GM12892 (cell line): ENCODE measurements around the gene DTNBP1.

ENCODE experiments used
- POLR2A ChIP-seq: IDR thresholded peaks from 2 replicates; pipeline ENCODE4 v1.6.1; 2011; ENCODE audit warnings: low read depth, low read length, control low read depth
- POLR2AphosphoS5 ChIP-seq: IDR thresholded peaks from 2 replicates; pipeline ENCODE4 v1.6.1; 2011; ENCODE audit warnings: low read depth, low read length, control low read depth
- TAF1 ChIP-seq: IDR thresholded peaks from 2 replicates; pipeline ENCODE4 v1.6.1; 2011; ENCODE audit warnings: low read depth, mild to moderate bottlenecking, control low read depth, low read length, borderline replicate concordance

- TF ChIP-seq POLR2AphosphoS5 (no peak), POLR2A (no peak), TAF1 (no peak)
Measured at GRCh38 chr6:15607603-15608002, 55.2 kb downstream of the DTNBP1 start.
